RWPE1 (cell line): ENCODE results near the gene CRACDL.

Experiments used
- CTCF ChIA-PET: fragments of 350-600 bp; sonication (Branson Sonifier 250); formaldehyde crosslinking; extraction: SDS; loops from one replicate; lab custom pipeline; 2021; lab: Yijun Ruan, JAX
- POLR2A ChIA-PET: fragments of 400-600 bp; formaldehyde crosslinking; extraction: SDS; loops from one replicate; lab custom pipeline; 2020; ENCODE audit warnings: antibody characterized with exemption; ENCODE audit not compliant: low non-redundant PET; lab: Yijun Ruan, JAX
- DNase-seq: peaks from one replicate; pipeline ENCODE4 v3.0.0; 2012; ENCODE audit warnings: low spot score
- H3K27ac ChIP-seq: fragments of 450-650 bp; 2 replicates; pipeline ENCODE4 v1.5.1; 2017
- CTCF ChIP-seq: fragments of 450-650 bp; conservative IDR thresholded peaks from 2 replicates; pipeline ENCODE4 v1.5.1; 2017; ENCODE audit warnings: low read depth, mild to moderate bottlenecking

CRACDL gene

GRCh38 chr2:98822301-98823164 lies 113.5 kb downstream of the CRACDL start:
- H3K27ac ChIP-seq: no peak overlapping the region
- DNase-seq: no peak
- TF ChIP-seq CTCF: peak; percentile 22
- CTCF ChIA-PET: interaction anchor here (0.7 to 1.9 kb wide), 4 partner anchors 96 to 173 kb away, joined by 3 to 8 read pairs (median 4); no protein-coding TSS in a partner anchor
- POLR2A ChIA-PET: no interaction called here

GRCh38 chr2:98821629-98822135 lies 114.3 kb downstream of the CRACDL start:
- POLR2A ChIA-PET: no interaction called here
- DNase-seq: no peak
- H3K27ac ChIP-seq: no peak overlapping the region
- CTCF ChIA-PET: interaction anchor here (0.6 kb wide), 1 partner anchor 1158 kb away, joined by 3 read pairs; the partner anchor contains the start of gene ACTR1B
- TF ChIP-seq CTCF: no peak

- CTCF ChIA-PET: interaction anchor here (0.9 kb wide), 1 partner anchor 170 kb away, joined by 3 read pairs; no protein-coding TSS in a partner anchor
- H3K27ac ChIP-seq: no peak overlapping the region
- POLR2A ChIA-PET: no interaction called here
- no peak for DNase-seq
- no peak for TF ChIP-seq CTCF
Measured at GRCh38 chr2:98819231-98819766, 116.7 kb downstream of the CRACDL start.

- ChIA-PET POLR2A (no interaction called here), CTCF (interaction anchor here (0.6 to 1.7 kb wide), 4 partner anchors 19 to 960 kb away, joined by 3 to 4 read pairs (median 3); no protein-coding TSS in a partner anchor)
- DNase-seq: no peak
- no peak overlapping the region for H3K27ac ChIP-seq
- TF ChIP-seq CTCF: no peak
Measured at GRCh38 chr2:98818164-98818563, 117.9 kb downstream of the CRACDL start.

- ChIA-PET POLR2A (no interaction called here), CTCF (interaction anchor here (0.8 kb wide), 1 partner anchor 167 kb away, joined by 4 read pairs; no protein-coding TSS in a partner anchor)
- TF ChIP-seq CTCF: no peak
- no peak for DNase-seq
- no peak overlapping the region for H3K27ac ChIP-seq
Measured at GRCh38 chr2:98816281-98816680, 119.7 kb downstream of the CRACDL start.

- CTCF ChIA-PET: interaction anchor here (0.8 kb wide), 1 partner anchor 166 kb away, joined by 4 read pairs; no protein-coding TSS in a partner anchor
- no peak for TF ChIP-seq CTCF
- no peak overlapping the region for H3K27ac ChIP-seq
- DNase-seq: no peak
- POLR2A ChIA-PET: no interaction called here
Measured at GRCh38 chr2:98815795-98816194, 120.2 kb downstream of the CRACDL start.
